GM10266 (cell line): ENCODE measurements around the gene SAMMSON.

Source experiments
- DNase-seq: peaks from one replicate; pipeline ENCODE4 v3.0.0; 2012; ENCODE audit errors: extremely low spot score
- CTCF ChIP-seq: IDR thresholded peaks from 2 replicates; pipeline ENCODE4 v1.5.1; 2012; ENCODE audit warnings: mild to moderate bottlenecking, low read depth; ENCODE audit not compliant: control insufficient read depth, insufficient read depth; ENCODE audit errors: missing control alignments

The SAMMSON gene

GRCh38 chr3:70075101-70075500 lies 75.6 kb downstream of the SAMMSON start:
- no peak for TF ChIP-seq CTCF

GRCh38 chr3:70076396-70076795 lies 76.9 kb downstream of the SAMMSON start:
- no peak for DNase-seq
- no peak for TF ChIP-seq CTCF

More at GRCh38 chr3:70075101-70075500, 75.6 kb downstream of the SAMMSON start:
- DNase-seq = no peak

- DNase-seq = no peak
- no peak for TF ChIP-seq CTCF
Observed at GRCh38 chr3:70078778-70079177, 79.2 kb downstream of the SAMMSON start.

GRCh38 chr3:70085613-70086012 lies 86.1 kb downstream of the SAMMSON start:
- DNase-seq = no peak

GRCh38 chr3:70086336-70086735 lies 86.8 kb downstream of the SAMMSON start:
- no peak for TF ChIP-seq CTCF
- no peak for DNase-seq

More at GRCh38 chr3:70085613-70086012, 86.1 kb downstream of the SAMMSON start:
- no peak for TF ChIP-seq CTCF

GRCh38 chr3:70090322-70090913 lies 90.9 kb downstream of the SAMMSON start:
- peak; percentile 47 for TF ChIP-seq CTCF
- peak; percentile 24 for DNase-seq

- DNase-seq = no peak
- TF ChIP-seq CTCF = no peak
Observed at GRCh38 chr3:70094197-70094596, 94.7 kb downstream of the SAMMSON start.
